HAP-1 (cell line): ENCODE results near the gene LRRC71.

Source experiments
- DNase-seq, 2 experiments: peaks; one replicate each; pipeline ENCODE4 v3.0.0-alpha.2; 2016 to 2020; ENCODE audit warnings: low spot score in 2 of 2
- H3K27me3 ChIP-seq: fragments of 250-450 bp; sonication (Bioruptor Pico); 2 replicates; pipeline ENCODE4 v1.5.1; 2020; ENCODE audit warnings: low read depth, mild to moderate bottlenecking, moderate library complexity
- H3K36me3 ChIP-seq: fragments of 250-450 bp; sonication (Bioruptor Pico); replicated peaks from 2 replicates; pipeline ENCODE4 v1.5.1; 2020; ENCODE audit warnings: mild to moderate bottlenecking
- H3K4me1 ChIP-seq: fragments of 250-450 bp; sonication (Bioruptor Pico); 2 replicates; pipeline ENCODE4 v1.5.1; 2020; ENCODE audit warnings: mild to moderate bottlenecking
- H3K4me3 ChIP-seq: fragments of 250-450 bp; sonication (Bioruptor Pico); 2 replicates; pipeline ENCODE4 v1.5.1; 2020; ENCODE audit warnings: mild to moderate bottlenecking, moderate library complexity
- H3K9me3 ChIP-seq: fragments of 250-450 bp; sonication (Bioruptor Pico); 2 replicates; pipeline ENCODE4 v1.5.1; 2020; ENCODE audit warnings: mild to moderate bottlenecking, moderate library complexity
- in situ Hi-C: fragments of 300-500 bp; cut with MboI; formaldehyde crosslinking; loops from 3 replicates; pipeline ENCODE4 v1.14.3; 2020; ENCODE audit warnings: low sequenced_read_pairs, inconsistent platforms, mixed read lengths

The LRRC71 gene

GRCh38 chr1:156920233-156921052 is at the start of gene LRRC71:
LRRC71 (plus strand) TSS chr1:156920632; CDS start chr1:156920804, 172 bp downstream.
- peak; percentile 74 to 92 for DNase-seq
- H3K4me3 ChIP-seq, result no peak within 1 kb of the TSS
- in situ Hi-C loops, result no loop called here
- peaks cover 35% of the 10 kb centered on the region for H3K27me3 ChIP-seq
- H3K9me3 ChIP-seq, result peaks cover 3% of the 10 kb centered on the region; the same call in 1 of the 2 replicates
- no peaks in the 10 kb centered on the region for H3K4me1 ChIP-seq
- H3K36me3 ChIP-seq, result no peaks in the 10 kb centered on the region

GRCh38 chr1:156873659-156874058 is 46.8 kb upstream of the LRRC71 start:
- in situ Hi-C loops, result no loop called here

GRCh38 chr1:156874142-156874541 is 46.3 kb upstream of the LRRC71 start:
- H3K36me3 ChIP-seq, result no peaks in the 10 kb centered on the region
- in situ Hi-C loops, result no loop called here
- DNase-seq, result no peak
- H3K4me1 ChIP-seq, result no peaks in the 10 kb centered on the region
- no peak overlapping the region for H3K4me3 ChIP-seq
- H3K27me3 ChIP-seq, result peaks cover 6% of the 10 kb centered on the region; the same call in 1 of the 2 replicates
- no peaks in the 10 kb centered on the region for H3K9me3 ChIP-seq

More at GRCh38 chr1:156873659-156874058, 46.8 kb upstream of the LRRC71 start:
- no peaks in the 10 kb centered on the region for H3K36me3 ChIP-seq
- no peaks in the 10 kb centered on the region for H3K9me3 ChIP-seq
- H3K4me1 ChIP-seq, result no peaks in the 10 kb centered on the region
- peaks cover 5% of the 10 kb centered on the region; the same call in 1 of the 2 replicates for H3K27me3 ChIP-seq
- DNase-seq, result no peak
- H3K4me3 ChIP-seq, result no peak overlapping the region

GRCh38 chr1:156874572-156875340 is 45.7 kb upstream of the LRRC71 start:
- no peak for DNase-seq
- no peak overlapping the region for H3K4me3 ChIP-seq
- in situ Hi-C loops, result no loop called here
- H3K27me3 ChIP-seq, result peaks cover 6% of the 10 kb centered on the region; the same call in 1 of the 2 replicates
- H3K9me3 ChIP-seq, result no peaks in the 10 kb centered on the region
- no peaks in the 10 kb centered on the region for H3K4me1 ChIP-seq
- H3K36me3 ChIP-seq, result no peaks in the 10 kb centered on the region

- Histone ChIP-seq H3K4me1 (no peaks in the 10 kb centered on the region), H3K27me3 (peaks cover 6% of the 10 kb centered on the region; the same call in 1 of the 2 replicates), H3K4me3 (no peak overlapping the region), H3K9me3 (no peaks in the 10 kb centered on the region), H3K36me3 (no peaks in the 10 kb centered on the region)
- DNase-seq, result no peak
- in situ Hi-C loops, result no loop called here
Observed at GRCh38 chr1:156875341-156875615, 45.2 kb upstream of the LRRC71 start.

- H3K36me3 ChIP-seq, result no peaks in the 10 kb centered on the region
- in situ Hi-C loops, result no loop called here
- no peaks in the 10 kb centered on the region for H3K4me1 ChIP-seq
- H3K4me3 ChIP-seq, result no peak overlapping the region
- H3K27me3 ChIP-seq, result peaks cover 4% of the 10 kb centered on the region; the same call in 1 of the 2 replicates
- H3K9me3 ChIP-seq, result no peaks in the 10 kb centered on the region
- DNase-seq, result no peak
Observed at GRCh38 chr1:156876281-156876680, 44.2 kb upstream of the LRRC71 start.

- in situ Hi-C loops, result no loop called here
- no peak for DNase-seq
- no peaks in the 10 kb centered on the region for H3K9me3 ChIP-seq
- no peaks in the 10 kb centered on the region for H3K4me1 ChIP-seq
- no peaks in the 10 kb centered on the region for H3K36me3 ChIP-seq
- H3K4me3 ChIP-seq, result no peak overlapping the region
- peaks cover 4% of the 10 kb centered on the region; the same call in 1 of the 2 replicates for H3K27me3 ChIP-seq
Observed at GRCh38 chr1:156877433-156878170, 42.8 kb upstream of the LRRC71 start.

- no peak for DNase-seq
- in situ Hi-C loops, result no loop called here
- Histone ChIP-seq H3K9me3 (no peaks in the 10 kb centered on the region), H3K36me3 (no peaks in the 10 kb centered on the region), H3K4me3 (no peak overlapping the region), H3K4me1 (no peaks in the 10 kb centered on the region), H3K27me3 (peaks cover 4% of the 10 kb centered on the region; the same call in 1 of the 2 replicates)
Observed at GRCh38 chr1:156879876-156880275, 40.6 kb upstream of the LRRC71 start.

- Histone ChIP-seq H3K36me3 (no peaks in the 10 kb centered on the region), H3K4me3 (no peak overlapping the region), H3K4me1 (no peaks in the 10 kb centered on the region), H3K9me3 (no peaks in the 10 kb centered on the region), H3K27me3 (peaks cover 4% of the 10 kb centered on the region; the same call in 1 of the 2 replicates)
- in situ Hi-C loops, result no loop called here
- no peak for DNase-seq
Observed at GRCh38 chr1:156880473-156880872, 40.0 kb upstream of the LRRC71 start.

- peaks cover 4% of the 10 kb centered on the region; the same call in 1 of the 2 replicates for H3K27me3 ChIP-seq
- no peak overlapping the region for H3K4me3 ChIP-seq
- H3K4me1 ChIP-seq, result no peaks in the 10 kb centered on the region
- in situ Hi-C loops, result no loop called here
- DNase-seq, result no peak
- no peaks in the 10 kb centered on the region for H3K9me3 ChIP-seq
- no peaks in the 10 kb centered on the region for H3K36me3 ChIP-seq
Observed at GRCh38 chr1:156881101-156881500, 39.3 kb upstream of the LRRC71 start.

GRCh38 chr1:156881663-156882062 is 38.8 kb upstream of the LRRC71 start:
- Histone ChIP-seq H3K27me3 (peaks cover 4% of the 10 kb centered on the region; the same call in 1 of the 2 replicates), H3K4me1 (no peaks in the 10 kb centered on the region), H3K9me3 (no peaks in the 10 kb centered on the region), H3K4me3 (no peak overlapping the region), H3K36me3 (no peaks in the 10 kb centered on the region)
- DNase-seq, result no peak
- in situ Hi-C loops, result no loop called here

- no peak overlapping the region for H3K4me3 ChIP-seq
- H3K4me1 ChIP-seq, result no peaks in the 10 kb centered on the region
- peaks cover 4% of the 10 kb centered on the region; the same call in 1 of the 2 replicates for H3K27me3 ChIP-seq
- H3K9me3 ChIP-seq, result no peaks in the 10 kb centered on the region
- DNase-seq, result no peak
- in situ Hi-C loops, result no loop called here
- H3K36me3 ChIP-seq, result no peaks in the 10 kb centered on the region
Observed at GRCh38 chr1:156882543-156882942, 37.9 kb upstream of the LRRC71 start.

- in situ Hi-C loops, result no loop called here
- no peaks in the 10 kb centered on the region for H3K27me3 ChIP-seq
- no peaks in the 10 kb centered on the region for H3K4me1 ChIP-seq
- no peaks in the 10 kb centered on the region for H3K36me3 ChIP-seq
- DNase-seq, result no peak
- no peaks in the 10 kb centered on the region for H3K9me3 ChIP-seq
- H3K4me3 ChIP-seq, result no peak overlapping the region
Observed at GRCh38 chr1:156883919-156884318, 36.5 kb upstream of the LRRC71 start.
